ENCODE results near the gene KRTAP2-4.
"Not testable (repeated sequence)": the region's sequence is repeated elsewhere in the genome, so short reads cannot be mapped to it uniquely, and the experiment has no call there.

Gene KRTAP2-4

DNA sequence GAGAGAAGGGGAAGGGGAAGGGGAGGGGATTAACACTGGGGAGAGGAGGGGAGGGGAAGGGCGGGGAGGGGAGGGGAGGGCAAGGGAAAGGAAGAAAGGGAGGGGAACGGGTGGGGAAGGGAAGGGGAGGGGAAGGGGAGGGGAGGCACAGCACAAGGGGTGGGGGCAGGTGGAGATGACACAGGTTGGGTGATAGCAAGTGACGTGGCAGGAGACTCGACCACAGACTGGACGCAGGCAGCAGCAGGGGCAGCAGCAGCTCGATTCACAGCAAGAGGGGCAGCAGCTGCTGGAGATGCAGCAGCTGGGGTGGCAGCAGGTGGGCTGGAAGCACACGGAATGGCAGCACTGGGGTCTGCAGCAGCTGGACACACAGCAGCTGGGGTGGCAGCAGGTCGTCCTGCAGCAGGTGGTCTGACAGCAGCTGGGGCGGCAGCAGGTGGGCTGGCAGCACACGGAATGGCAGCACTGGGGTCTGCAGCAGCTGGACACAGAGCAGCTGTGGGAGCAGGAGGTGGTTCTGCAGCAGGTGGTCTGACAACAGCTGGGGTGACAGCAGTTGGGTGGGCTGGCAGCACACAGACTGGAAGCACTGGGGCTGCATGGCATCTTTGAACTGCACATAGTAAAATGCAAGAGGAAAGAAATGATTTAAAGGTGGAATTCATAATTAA is 36.0 kb upstream of the KRTAP2-4 start, which contains the start of gene KRTAP4-16:
Gene KRTAP4-16, minus strand, starts transcription at position 624 of the 674 bp plus-strand sequence. Its CDS starts 0 bp downstream, at position 624.
- TF ChIP-seq, protein P1, sequence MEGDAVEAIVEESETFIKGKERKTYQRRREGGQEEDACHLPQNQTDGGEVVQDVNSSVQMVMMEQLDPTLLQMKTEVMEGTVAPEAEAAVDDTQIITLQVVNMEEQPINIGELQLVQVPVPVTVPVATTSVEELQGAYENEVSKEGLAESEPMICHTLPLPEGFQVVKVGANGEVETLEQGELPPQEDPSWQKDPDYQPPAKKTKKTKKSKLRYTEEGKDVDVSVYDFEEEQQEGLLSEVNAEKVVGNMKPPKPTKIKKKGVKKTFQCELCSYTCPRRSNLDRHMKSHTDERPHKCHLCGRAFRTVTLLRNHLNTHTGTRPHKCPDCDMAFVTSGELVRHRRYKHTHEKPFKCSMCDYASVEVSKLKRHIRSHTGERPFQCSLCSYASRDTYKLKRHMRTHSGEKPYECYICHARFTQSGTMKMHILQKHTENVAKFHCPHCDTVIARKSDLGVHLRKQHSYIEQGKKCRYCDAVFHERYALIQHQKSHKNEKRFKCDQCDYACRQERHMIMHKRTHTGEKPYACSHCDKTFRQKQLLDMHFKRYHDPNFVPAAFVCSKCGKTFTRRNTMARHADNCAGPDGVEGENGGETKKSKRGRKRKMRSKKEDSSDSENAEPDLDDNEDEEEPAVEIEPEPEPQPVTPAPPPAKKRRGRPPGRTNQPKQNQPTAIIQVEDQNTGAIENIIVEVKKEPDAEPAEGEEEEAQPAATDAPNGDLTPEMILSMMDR (IDR thresholded peaks at IDR 0.05; ENCODE audit: control insufficient read depth, extremely low read depth, insufficient read depth) = no peak
- no peak for DNase-seq (ENCODE audit: low read depth)
- no peak within 1 kb of the TSS for H3K4me3 ChIP-seq (ENCODE audit: low read depth, low read length)

DNA sequence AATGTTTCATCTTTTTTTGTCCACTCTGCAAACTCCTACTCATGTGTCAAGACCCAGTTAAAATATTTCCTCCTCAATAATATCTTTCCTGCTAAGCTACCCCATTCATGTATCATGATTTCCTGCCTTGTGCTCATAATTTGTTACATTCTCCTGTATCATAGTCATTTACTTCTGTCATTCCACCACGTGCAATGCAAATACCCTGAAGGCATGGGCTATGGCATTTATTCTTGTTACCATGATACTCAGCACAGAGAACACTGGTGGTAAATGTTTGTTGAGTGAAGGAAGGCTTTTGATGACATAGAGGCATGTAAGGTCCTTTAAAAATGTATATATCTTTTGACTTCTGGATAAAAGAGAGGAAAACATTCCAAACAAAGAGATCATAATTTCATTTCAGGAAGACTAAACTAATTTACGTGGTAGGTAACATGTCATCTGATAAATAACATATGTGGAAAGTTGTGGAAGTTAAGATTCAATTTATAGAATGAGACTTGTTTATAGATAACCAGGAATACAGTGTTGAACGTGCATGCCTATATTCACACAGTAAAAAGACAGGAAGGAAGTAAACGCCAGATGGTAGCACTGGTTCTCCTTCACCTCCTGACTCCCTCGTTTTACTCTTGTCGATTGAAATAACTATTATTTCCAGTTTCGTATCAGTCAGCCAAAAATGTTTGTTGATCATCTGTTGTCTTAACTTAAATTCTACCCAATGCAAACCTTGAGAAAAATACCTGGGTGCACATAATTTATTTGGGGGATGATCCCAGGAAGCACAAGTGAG is 34.2 kb upstream of the KRTAP2-4 start:
- H3K4me3 ChIP-seq (ENCODE audit: low read depth, low read length); DNase-seq (ENCODE audit: low read depth): not testable (repeated sequence)

DNA sequence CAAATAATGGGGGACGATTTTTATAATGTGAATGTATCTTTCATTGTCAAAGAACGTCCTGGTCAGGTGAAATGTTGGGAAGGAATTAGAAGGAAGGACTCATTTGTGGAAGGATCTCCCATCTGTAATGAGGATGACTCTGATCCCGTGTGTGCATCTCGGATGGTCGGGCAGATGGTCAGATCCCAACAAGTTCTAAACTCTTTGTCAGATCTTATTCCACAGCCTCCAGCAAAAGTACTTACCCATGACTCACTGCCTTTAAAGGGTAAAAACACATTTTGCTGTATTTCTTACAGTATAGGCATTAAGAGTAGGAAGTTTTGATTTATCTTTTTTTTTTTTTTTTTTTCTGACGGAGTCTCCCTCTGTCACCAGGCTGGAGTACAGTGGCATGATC is 32.8 kb upstream of the KRTAP2-4 start:
- no peak overlapping the region for H3K4me3 ChIP-seq (ENCODE audit: low read depth, low read length)
- no peak for DNase-seq (ENCODE audit: low read depth)
- TF ChIP-seq, protein P1 (IDR thresholded peaks at IDR 0.05; ENCODE audit: control insufficient read depth, extremely low read depth, insufficient read depth) = no peak

DNA sequence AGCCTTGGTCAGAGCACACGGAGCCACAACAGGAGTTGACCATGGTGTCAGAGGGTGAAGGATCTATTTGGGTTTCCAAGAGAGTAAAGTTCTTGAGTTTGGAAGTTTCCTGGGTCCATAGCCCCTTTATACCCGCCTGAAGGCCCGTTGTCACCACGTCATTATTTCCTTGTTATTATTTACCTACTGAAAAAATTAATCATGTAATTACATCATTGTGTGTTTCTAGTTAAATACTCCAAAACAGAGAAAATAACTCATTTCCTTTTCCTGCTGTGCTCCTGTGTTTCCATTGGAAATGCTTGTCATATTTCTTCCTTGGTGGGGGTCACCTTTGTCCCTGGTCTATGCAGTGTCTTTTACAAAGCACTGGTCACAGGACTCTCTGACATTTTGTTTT is 32.4 kb upstream of the KRTAP2-4 start, which contains the start of gene KRTAP4-8:
Gene KRTAP4-8, minus strand, starts transcription at position 101 of the 400 bp plus-strand sequence. Its CDS starts 58 bp downstream, at position 43.
- TF ChIP-seq, protein P1 (IDR thresholded peaks at IDR 0.05; ENCODE audit: control insufficient read depth, extremely low read depth, insufficient read depth) = no peak

DNA sequence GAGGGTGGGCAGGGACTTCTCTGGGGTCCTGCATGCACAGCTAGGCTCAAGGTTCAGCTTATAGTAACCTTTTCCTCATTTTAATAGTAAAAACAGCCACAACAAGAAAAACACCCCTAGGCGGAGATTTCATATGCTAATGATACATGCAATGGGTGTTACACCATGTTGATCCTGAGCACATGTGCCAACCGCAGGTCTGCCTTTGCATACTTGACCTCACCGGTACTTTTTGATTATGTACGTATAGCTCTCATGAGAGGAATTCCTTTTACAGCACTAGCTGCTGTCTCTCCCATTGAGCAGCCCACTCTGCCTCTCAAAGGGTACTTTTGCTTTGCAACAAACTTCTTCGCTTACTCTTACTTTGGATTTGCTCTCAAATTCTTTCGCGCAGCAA is 30.4 kb upstream of the KRTAP2-4 start:
- H3K4me3 ChIP-seq (ENCODE audit: low read depth, low read length) = no peak overlapping the region
- no peak for DNase-seq (ENCODE audit: low read depth)
- TF ChIP-seq, protein P1 (IDR thresholded peaks at IDR 0.05; ENCODE audit: control insufficient read depth, extremely low read depth, insufficient read depth) = no peak

More for the DNA sequence above, 32.4 kb upstream of the KRTAP2-4 start, which contains the start of gene KRTAP4-8:
- no peak for DNase-seq (ENCODE audit: low read depth)
- no peak within 1 kb of the TSS for H3K4me3 ChIP-seq (ENCODE audit: low read depth, low read length)

DNA sequence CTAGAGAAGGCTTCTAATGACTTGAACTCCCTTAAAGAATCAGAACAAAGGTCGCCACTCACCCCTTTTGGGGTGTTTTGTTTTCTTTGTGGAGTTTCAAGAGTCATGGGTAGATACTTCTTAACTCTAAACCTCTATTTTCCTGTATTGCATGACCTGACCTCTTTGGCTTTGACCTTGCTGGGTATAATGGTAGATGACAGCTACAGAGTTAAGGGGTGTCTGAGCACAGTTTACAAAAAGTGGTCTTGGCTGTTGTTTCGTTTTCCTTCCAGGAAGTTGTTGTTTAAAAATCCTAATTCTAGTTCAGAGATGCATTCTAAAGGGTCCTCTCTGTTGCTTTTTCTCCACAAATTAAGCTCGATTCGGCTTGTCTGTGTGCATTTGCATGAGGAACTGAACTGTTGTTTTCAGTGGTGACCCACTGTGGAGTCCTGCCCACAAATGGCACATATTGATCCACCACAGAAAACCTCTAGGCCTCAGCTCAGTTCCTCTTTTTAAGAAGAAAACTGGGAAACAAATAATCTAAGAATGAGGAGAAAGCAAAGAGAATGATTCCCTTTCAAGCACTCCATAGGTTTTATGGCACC is 23.2 kb upstream of the KRTAP2-4 start:
- DNase-seq (ENCODE audit: low read depth); H3K4me3 ChIP-seq (ENCODE audit: low read depth, low read length): not testable (repeated sequence)

DNA sequence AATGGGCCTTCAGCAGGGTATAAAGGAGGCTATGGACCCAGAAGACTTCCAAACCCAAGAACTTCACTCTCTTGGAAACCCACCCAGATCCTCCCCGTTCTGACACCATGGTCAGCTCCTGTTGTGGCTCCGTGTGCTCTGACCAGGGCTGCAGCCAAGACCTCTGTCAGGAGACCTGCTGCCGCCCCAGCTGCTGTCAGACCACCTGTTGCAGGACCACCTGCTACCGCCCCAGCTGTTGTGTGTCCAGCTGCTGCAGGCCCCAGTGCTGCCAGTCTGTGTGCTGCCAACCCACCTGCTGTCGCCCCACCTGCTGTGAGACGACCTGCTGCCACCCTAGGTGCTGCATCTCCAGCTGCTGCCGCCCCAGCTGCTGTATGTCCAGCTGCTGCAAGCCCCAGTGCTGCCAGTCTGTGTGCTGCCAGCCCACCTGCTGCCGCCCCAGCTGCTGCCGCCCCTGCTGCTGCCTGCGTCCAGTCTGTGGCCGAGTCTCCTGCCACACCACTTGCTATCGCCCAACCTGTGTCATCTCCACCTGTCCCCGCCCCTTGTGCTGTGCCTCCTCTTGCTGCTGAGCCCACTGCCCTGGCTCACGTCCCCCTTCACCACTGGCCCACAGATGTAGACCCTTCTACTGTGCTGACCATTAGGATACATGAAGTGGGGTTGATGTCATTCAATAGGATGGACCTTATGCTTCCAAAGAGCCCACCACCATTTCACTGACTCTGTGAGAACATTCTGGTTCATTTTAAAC is 18.6 kb upstream of the KRTAP2-4 start, which contains the start of gene KRTAP4-7:
Gene KRTAP4-7, plus strand, starts transcription at position 51 of the 757 bp plus-strand sequence. Its CDS starts 57 bp downstream, at position 108.
- H3K4me3 ChIP-seq (ENCODE audit: low read depth, low read length); DNase-seq (ENCODE audit: low read depth): not testable (repeated sequence)

DNA sequence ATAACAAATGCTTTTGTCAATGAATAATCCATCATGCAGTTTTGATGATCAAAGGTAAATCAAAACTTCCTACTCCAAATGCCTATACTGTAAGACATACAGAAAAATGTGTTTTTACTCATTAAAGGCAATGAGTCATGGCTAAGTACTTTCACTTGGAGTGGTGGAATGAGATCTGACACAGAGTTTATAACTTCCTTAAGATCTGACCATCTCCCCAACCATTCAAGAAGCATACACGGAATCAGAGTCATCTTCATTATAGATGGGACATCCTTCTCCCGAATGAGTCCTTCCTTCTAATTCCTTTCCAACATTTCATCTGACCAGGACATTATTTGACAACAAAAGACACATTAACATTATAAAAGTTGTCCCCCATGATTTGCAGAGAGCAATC is 17.7 kb upstream of the KRTAP2-4 start:
- not testable (repeated sequence) for H3K4me3 ChIP-seq (ENCODE audit: low read depth, low read length); DNase-seq (ENCODE audit: low read depth)
